ENCODE results near the gene CNNM2. TPM values are rescaled to one million over a fixed set of nuclear protein-coding genes. Genes with fewer than 3 reads are reported as not detected.

The CNNM2 gene
- total RNA-seq, 1 experiment from 2014 or later, result 4.7 TPM

- peak; percentile 51 for DNase-seq (ENCODE audit: low read depth)
These were observed 151.6 kb downstream of the CNNM2 start for GRCh38 chr10:103069453-103070331.

- DNase-seq (ENCODE audit: low read depth), result no peak
These were observed 154.2 kb downstream of the CNNM2 start for GRCh38 chr10:103072276-103072675.

- no peak for DNase-seq (ENCODE audit: low read depth)
These were observed 154.8 kb downstream of the CNNM2 start for GRCh38 chr10:103072891-103073290.

GRCh38 chr10:103077020-103077419 lies 158.9 kb downstream of the CNNM2 start:
- no peak for DNase-seq (ENCODE audit: low read depth)

- no peak for DNase-seq (ENCODE audit: low read depth)
These were observed 159.6 kb downstream of the CNNM2 start for GRCh38 chr10:103077491-103078308.

- DNase-seq (ENCODE audit: low read depth), result no peak
These were observed 160.2 kb downstream of the CNNM2 start for GRCh38 chr10:103078309-103078615.

- DNase-seq (ENCODE audit: low read depth), result no peak
These were observed 160.6 kb downstream of the CNNM2 start for GRCh38 chr10:103078676-103079075.

- no peak for DNase-seq (ENCODE audit: low read depth)
These were observed 161.0 kb downstream of the CNNM2 start for GRCh38 chr10:103079100-103079499.

- DNase-seq (ENCODE audit: low read depth), result no peak
These were observed 161.9 kb downstream of the CNNM2 start for GRCh38 chr10:103079946-103080345.

- no peak for DNase-seq (ENCODE audit: low read depth)
These were observed 162.9 kb downstream of the CNNM2 start for GRCh38 chr10:103080891-103081581.

GRCh38 chr10:103082683-103083082 lies 164.6 kb downstream of the CNNM2 start:
- no peak for DNase-seq (ENCODE audit: low read depth)

GRCh38 chr10:103083266-103083976 lies 165.3 kb downstream of the CNNM2 start:
- DNase-seq (ENCODE audit: low read depth), result no peak

GRCh38 chr10:103083977-103084320 lies 165.9 kb downstream of the CNNM2 start:
- no peak for DNase-seq (ENCODE audit: low read depth)

- no peak for DNase-seq (ENCODE audit: low read depth)
These were observed 168.2 kb downstream of the CNNM2 start for GRCh38 chr10:103086261-103086660.

GRCh38 chr10:103086799-103087198 lies 168.7 kb downstream of the CNNM2 start:
- no peak for DNase-seq (ENCODE audit: low read depth)

- DNase-seq (ENCODE audit: low read depth), result no peak
These were observed 171.4 kb downstream of the CNNM2 start for GRCh38 chr10:103089493-103089892.

- no peak for DNase-seq (ENCODE audit: low read depth)
These were observed 172.8 kb downstream of the CNNM2 start for GRCh38 chr10:103090911-103091310.

GRCh38 chr10:103095005-103095404 lies 176.9 kb downstream of the CNNM2 start:
- no peak for DNase-seq (ENCODE audit: low read depth)

- DNase-seq (ENCODE audit: low read depth), result no peak
These were observed 178.0 kb downstream of the CNNM2 start for GRCh38 chr10:103096130-103096529.

- no peak for DNase-seq (ENCODE audit: low read depth)
These were observed 180.1 kb downstream of the CNNM2 start for GRCh38 chr10:103098240-103098639.

- no peak for DNase-seq (ENCODE audit: low read depth)
These were observed 182.5 kb downstream of the CNNM2 start for GRCh38 chr10:103100620-103101019.

All from HT1080 (cell line).